Astrocyte of the cerebellum (primary cell): ENCODE results near the gene CENPL.

Experiments
- DNase-seq: peaks from one replicate; pipeline ENCODE4 v3.0.0-alpha.2; 2011; ENCODE audit warnings: low read depth
- H3K4me3 ChIP-seq: 2 replicates; pipeline ENCODE4 v1.5.1; 2011; ENCODE audit warnings: mild to moderate bottlenecking, low read depth, low read length, moderate library complexity
- CTCF ChIP-seq: IDR thresholded peaks from 2 replicates; pipeline ENCODE4 v1.5.1; 2012; ENCODE audit warnings: low read length, low read depth, moderate library complexity, mild to moderate bottlenecking; ENCODE audit errors: missing control alignments
- in situ Hi-C: cut with HindIII; loops from 2 replicates; pipeline ENCODE4 v1.10.0; 2017; ENCODE audit warnings: low sequenced_read_pairs

CENPL gene

GRCh38 chr1:173824315-173825081 is at the start of gene CENPL, which contains the start of gene DARS2:
CENPL (minus strand) TSS chr1:173824883; CDS start chr1:173811299, 13,584 bp downstream.
DARS2 (plus strand) TSS chr1:173824673; CDS start chr1:173825230, 557 bp downstream.
- peak; percentile 99 for DNase-seq
- in situ Hi-C loops: no loop called here
- TF ChIP-seq CTCF: no peak
- H3K4me3 ChIP-seq: peak within 1 kb of the TSS; percentile 82

- TF ChIP-seq CTCF: no peak
- DNase-seq: no peak
- H3K4me3 ChIP-seq: no peak overlapping the region
- in situ Hi-C loops: no loop called here
Observed at GRCh38 chr1:173871500-173871899, 46.8 kb upstream of the CENPL start.

GRCh38 chr1:173871091-173871490 is 46.4 kb upstream of the CENPL start:
- H3K4me3 ChIP-seq: no peak overlapping the region
- TF ChIP-seq CTCF: no peak
- in situ Hi-C loops: no loop called here
- DNase-seq: no peak

- DNase-seq: no peak
- in situ Hi-C loops: no loop called here
- TF ChIP-seq CTCF: no peak
- H3K4me3 ChIP-seq: no peak overlapping the region
Observed at GRCh38 chr1:173870252-173871075, 45.8 kb upstream of the CENPL start.

GRCh38 chr1:173869021-173869359 is 44.3 kb upstream of the CENPL start:
- peak overlapping the region; percentile 77 for H3K4me3 ChIP-seq
- TF ChIP-seq CTCF: no peak
- in situ Hi-C loops: no loop called here
- no peak for DNase-seq

- DNase-seq: no peak
Observed at GRCh38 chr1:173868266-173869020, 43.8 kb upstream of the CENPL start, which contains the start of gene ZBTB37. ZBTB37 (plus strand) TSS chr1:173868380; CDS start chr1:173870226, 1,846 bp downstream.

More at GRCh38 chr1:173868266-173869020, 43.8 kb upstream of the CENPL start, which contains the start of gene ZBTB37:
- in situ Hi-C loops: no loop called here
- TF ChIP-seq CTCF: no peak
- H3K4me3 ChIP-seq: peak within 1 kb of the TSS; percentile 77
